ENCODE measurements around the gene FAHD2B. TPM values are rescaled to one million over a fixed set of nuclear protein-coding genes. Genes with fewer than 3 reads are reported as not detected.
"Not testable (repeated sequence)": the region's sequence is repeated elsewhere in the genome, so short reads cannot be mapped to it uniquely, and the experiment has no call there.

Gene FAHD2B
- total and polyA plus RNA-seq, 2 of the 13 experiments (the other 11 are each of a cell fraction or from before 2014, with no cell fraction given): 6.4 to 6.7 TPM

DNA sequence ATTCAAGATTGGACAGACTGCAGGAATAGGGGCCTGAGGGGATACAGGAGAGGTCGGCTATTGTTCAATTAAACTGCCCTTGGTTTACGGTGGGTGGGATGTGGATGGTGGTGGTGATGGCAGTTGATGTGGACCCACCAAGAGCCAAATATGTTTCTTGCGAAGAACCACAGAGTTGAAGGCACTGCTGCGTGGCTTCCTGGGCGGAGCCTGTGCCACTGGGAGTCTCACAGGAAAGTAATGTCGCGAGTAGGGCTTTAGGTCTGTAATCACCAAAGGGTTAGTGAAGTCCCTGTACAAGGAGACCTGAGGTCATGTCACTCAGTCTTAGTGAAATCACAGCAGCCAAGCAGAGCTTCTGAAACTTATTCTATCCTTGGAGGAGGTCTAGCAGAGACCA, 46.2 kb downstream of the FAHD2B start:
- in situ Hi-C loops (cut with HindIII; ENCODE audit: extremely low pct_ligation_motif_present, low pct_unique_long_range_greater_than_20kb): not testable (repeated sequence)

DNA sequence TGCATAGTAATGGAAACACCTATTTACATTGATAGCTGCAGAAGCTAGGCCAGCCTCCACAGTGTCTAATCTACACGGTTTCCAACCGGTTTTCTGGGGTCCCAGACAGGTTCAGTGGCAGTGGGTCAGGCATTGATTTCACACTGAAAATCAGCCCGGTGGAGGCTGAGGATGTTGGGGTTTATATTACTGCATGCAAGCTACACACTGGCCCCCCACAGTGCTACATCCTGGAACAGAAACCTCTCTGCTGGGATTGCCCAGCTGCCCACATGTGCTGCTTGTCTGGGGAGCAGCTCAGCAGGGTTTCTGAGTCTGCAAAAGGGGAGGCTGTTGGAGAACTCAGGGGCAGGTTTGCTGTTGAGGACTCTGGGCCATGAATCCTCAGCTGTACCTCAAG, 48.0 kb downstream of the FAHD2B start:
- POLR2A ChIA-PET; ATAC-seq; DNase-seq (ENCODE audit: low spot score); in situ Hi-C loops (cut with HindIII; ENCODE audit: extremely low pct_ligation_motif_present, low pct_unique_long_range_greater_than_20kb); CTCF ChIA-PET (ENCODE audit: low intra/inter-chr PET ratio, low total read pairs); H3K36me3 ChIP-seq (replicated peaks in 1 of 2; ENCODE audit: control insufficient read depth in 1 of 2, insufficient read depth in 2 of 2, low read length in 2 of 2); H3K4me2 ChIP-seq (ENCODE audit: low read depth, low read length); H3K4me3 ChIP-seq (replicated peaks in 1 of 3; ENCODE audit: insufficient read depth in 1 of 3, low read depth in 2 of 3, low read length in 3 of 3); H3K79me2 ChIP-seq (ENCODE audit: insufficient read depth, low read length); H3K4me1 ChIP-seq (ENCODE audit: insufficient read depth, low read length); FAIRE-seq; intact Hi-C loops (cut with micrococcal nuclease; ENCODE audit: unreplicated experiment); H3K9me3 ChIP-seq (ENCODE audit: low read length); H3K9ac ChIP-seq (ENCODE audit: insufficient read depth, low read depth, low read length); BruUV-seq (replicated peaks); H4K20me1 ChIP-seq (ENCODE audit: insufficient read depth, low read length); H3K27ac ChIP-seq (ENCODE audit: extremely low read length, insufficient read depth, low read length); H3K27me3 ChIP-seq (ENCODE audit: control insufficient read depth in 1 of 2, insufficient read depth in 2 of 2, low read length in 2 of 2); H2AFZ ChIP-seq (ENCODE audit: low read length): not testable (repeated sequence)
- WGBS (ENCODE audit: low lambda C conversion rate): 7% methylated on average over 2 of the region's 3 CpGs

More for the DNA sequence above, 46.2 kb downstream of the FAHD2B start:
- intact Hi-C loops (cut with micrococcal nuclease; ENCODE audit: unreplicated experiment); H4K20me1 ChIP-seq (ENCODE audit: insufficient read depth, low read length); H3K4me2 ChIP-seq (ENCODE audit: low read depth, low read length); H3K36me3 ChIP-seq (replicated peaks in 1 of 2; ENCODE audit: control insufficient read depth in 1 of 2, insufficient read depth in 2 of 2, low read length in 2 of 2); H3K79me2 ChIP-seq (ENCODE audit: insufficient read depth, low read length); ATAC-seq; BruUV-seq (replicated peaks); POLR2A ChIA-PET; CTCF ChIA-PET (ENCODE audit: low intra/inter-chr PET ratio, low total read pairs); DNase-seq (ENCODE audit: low spot score); H3K27me3 ChIP-seq (ENCODE audit: control insufficient read depth in 1 of 2, insufficient read depth in 2 of 2, low read length in 2 of 2); H3K27ac ChIP-seq (ENCODE audit: extremely low read length, insufficient read depth, low read length); H3K9ac ChIP-seq (ENCODE audit: insufficient read depth, low read depth, low read length); H3K9me3 ChIP-seq (ENCODE audit: low read length); H3K4me3 ChIP-seq (replicated peaks in 1 of 3; ENCODE audit: insufficient read depth in 1 of 3, low read depth in 2 of 3, low read length in 3 of 3); H3K4me1 ChIP-seq (ENCODE audit: insufficient read depth, low read length); FAIRE-seq; H2AFZ ChIP-seq (ENCODE audit: low read length): not testable (repeated sequence)
- 19% methylated on average over 7 of the region's 7 CpGs for WGBS (ENCODE audit: low lambda C conversion rate)

DNA sequence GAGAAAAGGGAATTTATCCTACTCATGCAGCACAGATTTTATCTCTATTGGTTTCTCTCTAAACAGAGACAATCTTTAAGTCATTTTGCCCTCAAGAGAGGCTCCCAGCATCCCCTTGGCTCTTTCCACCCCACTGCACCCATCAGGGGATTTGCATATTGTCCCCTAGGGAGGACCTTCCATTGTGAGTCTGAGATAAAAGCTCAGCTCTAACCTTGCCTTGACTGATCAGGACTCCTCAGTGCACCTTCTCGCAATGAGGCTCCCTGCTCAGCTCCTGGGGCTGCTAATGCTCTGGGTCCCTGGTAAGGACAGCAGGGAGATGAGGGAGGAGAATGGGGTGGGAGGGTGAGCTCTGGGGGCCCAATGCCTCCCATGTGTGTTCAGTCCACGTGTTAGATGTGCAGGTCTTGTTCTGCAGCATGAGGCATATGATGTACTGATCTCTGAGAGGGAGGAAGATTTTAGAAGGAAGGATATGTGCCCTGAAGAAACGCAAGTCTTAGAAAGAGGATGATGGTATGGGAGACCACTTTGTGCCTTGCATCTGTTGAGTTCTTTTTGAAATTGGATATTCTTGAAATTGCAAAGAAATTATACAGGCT, 48.7 kb downstream of the FAHD2B start:
- H3K9me3 ChIP-seq (ENCODE audit: low read length); POLR2A ChIA-PET; BruUV-seq (replicated peaks): not testable (repeated sequence)

More for the DNA sequence above, 48.7 kb downstream of the FAHD2B start:
- intact Hi-C loops (cut with micrococcal nuclease; ENCODE audit: unreplicated experiment); FAIRE-seq; H3K4me1 ChIP-seq (ENCODE audit: insufficient read depth, low read length); H3K9ac ChIP-seq (ENCODE audit: insufficient read depth, low read depth, low read length); DNase-seq (ENCODE audit: low spot score); H3K4me3 ChIP-seq (replicated peaks in 1 of 3; ENCODE audit: insufficient read depth in 1 of 3, low read depth in 2 of 3, low read length in 3 of 3); H3K27me3 ChIP-seq (ENCODE audit: control insufficient read depth in 1 of 2, insufficient read depth in 2 of 2, low read length in 2 of 2); H3K36me3 ChIP-seq (replicated peaks in 1 of 2; ENCODE audit: control insufficient read depth in 1 of 2, insufficient read depth in 2 of 2, low read length in 2 of 2); in situ Hi-C loops (cut with HindIII; ENCODE audit: extremely low pct_ligation_motif_present, low pct_unique_long_range_greater_than_20kb); CTCF ChIA-PET (ENCODE audit: low intra/inter-chr PET ratio, low total read pairs); H3K27ac ChIP-seq (ENCODE audit: extremely low read length, insufficient read depth, low read length); H2AFZ ChIP-seq (ENCODE audit: low read length); ATAC-seq; H3K4me2 ChIP-seq (ENCODE audit: low read depth, low read length); H4K20me1 ChIP-seq (ENCODE audit: insufficient read depth, low read length); H3K79me2 ChIP-seq (ENCODE audit: insufficient read depth, low read length): not testable (repeated sequence)
- peak; percentile 65 for TF ChIP-seq MNT (IDR thresholded peaks at IDR 0.05)
- 21% methylated on average over 3 of the region's 3 CpGs for WGBS (ENCODE audit: low lambda C conversion rate)

Measured in HepG2 (cell line).